ENCODE measurements around the gene UBAP2L.

DNA sequence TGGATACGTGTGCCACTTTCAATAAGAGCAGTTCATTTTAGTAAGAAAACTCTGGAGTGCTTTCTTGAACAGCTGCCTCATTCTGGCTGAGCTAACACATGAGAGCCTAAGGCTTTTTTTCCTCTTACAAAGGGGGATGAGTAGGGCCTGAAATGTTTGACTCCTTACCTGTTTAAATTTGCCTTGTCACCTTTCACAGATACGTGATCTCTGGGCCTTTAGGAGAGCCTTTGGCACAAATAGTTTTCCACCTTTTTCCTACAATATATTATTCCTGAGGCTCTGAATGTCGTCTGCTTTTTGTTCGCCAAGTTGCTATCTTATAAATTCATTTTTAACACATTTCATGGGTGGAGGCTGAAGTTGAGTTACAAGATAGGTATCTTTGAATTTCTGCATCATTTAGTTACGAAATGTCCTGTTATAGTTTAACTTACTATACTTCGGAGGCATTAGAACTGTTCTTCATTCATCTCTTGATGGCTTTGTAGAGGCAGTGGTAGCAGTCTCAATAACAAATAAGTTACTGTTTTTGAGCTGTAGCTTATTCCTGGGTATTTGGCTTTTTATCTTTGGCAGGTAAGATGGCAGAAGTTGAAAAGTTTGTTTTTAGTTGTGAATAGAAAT lies 17.2 kb downstream of the UBAP2L start:
- TF ChIP-seq POLR2A (IDR thresholded peaks at IDR 0.05; ENCODE audit: low read length) (no peak), GATA1 (IDR thresholded peaks at IDR 0.05; ENCODE audit: low read depth, low read length) (no peak)
